PFSK-1 (cell line): ENCODE data around the gene COL2A1.

ENCODE experiments used
- POLR2AphosphoS5 ChIP-seq: IDR thresholded peaks from 2 replicates; pipeline ENCODE4 v1.6.1; 2012; ENCODE audit warnings: low read depth, mild to moderate bottlenecking, control low read depth, low read length, moderate library complexity
- REST ChIP-seq, 2 experiments: IDR thresholded peaks; 2 replicates each; pipeline versions ENCODE4 v1.6.1 to v1.8.0; 2011 to 2012; ENCODE audit warnings: low read depth in 2 of 2, low read length in 2 of 2, control low read depth in 1 of 2, inconsistent platforms in 1 of 2, mild to moderate bottlenecking in 1 of 2, moderate library complexity in 1 of 2; ENCODE audit not compliant: insufficient read depth in 1 of 2
- SIN3A ChIP-seq: IDR thresholded peaks from 2 replicates; pipeline ENCODE4 v1.6.1; 2012; ENCODE audit warnings: mild to moderate bottlenecking, low read length, moderate library complexity, borderline replicate concordance; ENCODE audit not compliant: insufficient read depth

GRCh38 chr12:48045965-48046518, 41.8 kb upstream of the COL2A1 start:
- no peak for TF ChIP-seq POLR2AphosphoS5
- no peak for TF ChIP-seq SIN3A
- no peak for TF ChIP-seq REST (IDR thresholded peaks at IDR 0.05; ENCODE audit: insufficient read depth in 1 of 2, low read depth in 2 of 2, low read length in 2 of 2)
